NCI-H2171 treated with DMSO at 0.1 percent for 48 hours (cell line): ENCODE measurements around the gene RASL10B.
A peak's percentile ranks its signal among the peaks of the same experiment; 100 is the strongest.

Experiments used
- DNase-seq: peaks from one replicate; lab custom pipeline; 2025; lab: John Stamatoyannopoulos, UW

RASL10B gene

DNA sequence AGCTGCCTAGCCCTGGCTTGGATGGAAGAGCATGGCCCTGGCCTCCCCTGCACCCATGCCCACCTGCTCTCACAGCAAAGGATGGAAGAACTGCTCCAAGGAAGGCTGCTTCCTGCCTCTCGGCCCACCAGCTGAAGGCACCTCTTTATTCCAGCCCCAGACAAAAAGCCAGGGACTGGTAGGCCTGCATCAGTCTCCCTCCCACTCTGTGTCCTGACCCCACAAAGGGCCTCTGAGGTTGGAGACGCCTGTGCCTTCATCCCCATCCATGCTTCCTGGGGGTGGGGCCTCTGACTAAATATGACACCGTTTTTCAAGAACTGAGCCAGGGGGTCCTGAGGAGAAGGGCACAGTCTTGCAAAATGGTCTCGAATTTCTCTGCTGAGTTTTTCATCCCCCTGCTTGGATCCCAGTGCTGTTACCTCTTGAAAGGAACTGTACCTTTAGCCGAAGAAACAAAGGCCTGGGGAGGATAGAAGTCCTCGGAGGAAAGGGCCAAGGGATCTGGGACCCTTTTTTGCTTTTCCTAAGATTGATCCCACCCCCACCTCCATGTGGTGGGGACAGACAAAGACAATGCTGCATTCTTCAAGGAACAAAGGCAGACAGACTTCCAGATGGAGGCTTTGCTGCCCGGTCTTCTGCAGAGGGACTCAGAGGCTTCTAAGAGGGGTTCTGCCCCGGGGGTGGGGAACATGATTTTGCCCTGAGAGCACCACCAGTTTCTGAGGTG lies 34.5 kb downstream of the RASL10B start:
- DNase-seq, result no peak

DNA sequence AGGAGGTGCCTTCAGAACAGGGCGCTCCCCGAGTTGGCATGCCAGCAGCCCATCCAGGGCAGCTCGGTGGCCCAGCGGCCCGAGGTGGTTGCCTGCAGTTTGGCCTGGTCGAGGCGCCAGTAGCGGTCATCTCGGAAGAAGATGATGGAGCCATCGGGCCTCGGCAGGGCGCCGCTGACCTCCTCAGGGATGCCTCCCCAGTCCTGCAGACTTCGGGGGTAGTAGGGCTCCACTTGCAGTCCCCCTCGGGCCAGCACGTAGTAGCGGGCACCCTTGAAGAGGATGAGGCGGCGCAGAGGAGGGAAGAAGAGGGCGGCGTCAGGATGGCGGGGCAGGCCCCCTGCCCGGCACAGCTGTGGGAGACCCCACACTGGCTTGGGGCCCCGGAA lies 35.0 kb downstream of the RASL10B start:
- no peak for DNase-seq

DNA sequence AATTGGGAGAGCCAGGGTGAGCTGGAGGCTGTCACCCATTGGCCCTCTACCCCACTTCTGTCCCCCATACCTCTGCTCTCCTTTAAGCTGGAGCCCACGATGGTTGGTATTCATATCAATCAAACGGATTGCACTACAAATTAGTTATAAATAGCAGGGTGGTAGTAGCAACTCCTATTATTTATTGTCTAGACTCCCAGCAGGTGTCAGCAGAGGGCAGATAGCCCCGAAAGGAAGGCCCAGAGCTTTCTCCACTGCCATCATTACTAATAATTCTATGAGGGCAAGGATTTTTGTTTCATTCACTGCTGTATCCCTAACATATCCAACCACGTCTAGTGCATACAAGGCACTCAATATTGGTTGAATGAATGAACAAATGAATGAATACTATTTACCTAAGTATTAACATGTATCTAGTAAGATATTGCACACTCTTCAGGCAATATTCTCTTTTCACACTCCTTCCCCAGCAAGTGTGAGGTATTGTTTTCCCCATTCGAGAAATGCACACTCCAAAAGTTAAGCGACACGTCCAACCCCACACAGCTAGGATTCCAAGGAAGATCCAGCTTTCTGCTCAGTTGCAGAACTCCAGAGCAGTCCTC lies 35.6 kb downstream of the RASL10B start:
- peak; percentile 30 for DNase-seq

DNA sequence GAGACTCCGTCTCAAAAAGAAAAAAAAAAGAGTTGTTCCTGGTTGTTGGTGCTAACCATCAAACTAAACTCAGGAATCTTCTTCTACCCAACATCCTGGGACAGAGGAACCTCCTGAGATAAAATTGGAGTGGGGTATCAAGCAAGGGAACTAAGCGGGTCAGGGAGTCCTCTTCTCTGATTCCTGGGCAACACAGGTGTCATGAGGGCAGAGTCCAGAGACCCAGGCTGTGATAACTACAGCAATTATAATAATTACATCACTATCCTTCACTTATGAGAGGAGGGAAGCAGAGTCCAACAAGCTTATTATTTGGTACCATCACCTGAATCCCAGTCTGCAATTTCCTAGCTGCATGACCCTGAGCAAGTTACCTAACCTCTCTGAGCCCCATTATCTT lies 37.4 kb downstream of the RASL10B start:
- no peak for DNase-seq

DNA sequence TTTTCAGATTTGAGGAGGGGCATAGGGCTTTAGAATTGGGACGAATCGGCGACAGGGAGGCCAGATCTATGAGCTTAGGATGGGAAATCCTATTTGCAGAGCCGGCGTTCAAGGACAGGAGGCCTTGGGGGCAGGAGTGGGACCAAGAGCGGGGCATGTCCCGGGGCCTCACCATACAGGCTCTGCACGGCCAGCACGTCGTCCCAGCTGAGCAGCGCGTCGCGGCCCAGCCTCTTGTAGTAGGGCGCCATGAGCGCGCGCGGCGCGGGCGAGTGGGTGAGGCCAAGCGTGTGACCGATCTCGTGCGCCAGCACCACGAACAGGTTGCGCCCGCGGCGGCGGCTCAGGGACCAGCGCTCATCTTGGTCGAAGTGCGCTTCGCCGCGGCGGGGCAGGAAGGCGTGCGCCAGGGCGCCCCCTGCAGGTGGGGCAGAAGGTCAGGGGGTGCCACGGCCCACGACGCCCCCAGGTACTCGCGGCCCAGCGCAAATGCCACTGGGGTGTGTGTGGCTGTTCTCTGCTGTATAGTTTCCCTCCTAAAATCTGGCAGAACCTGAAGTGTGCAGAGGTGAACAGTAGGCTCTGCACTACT lies 38.6 kb downstream of the RASL10B start:
- DNase-seq, result no peak

DNA sequence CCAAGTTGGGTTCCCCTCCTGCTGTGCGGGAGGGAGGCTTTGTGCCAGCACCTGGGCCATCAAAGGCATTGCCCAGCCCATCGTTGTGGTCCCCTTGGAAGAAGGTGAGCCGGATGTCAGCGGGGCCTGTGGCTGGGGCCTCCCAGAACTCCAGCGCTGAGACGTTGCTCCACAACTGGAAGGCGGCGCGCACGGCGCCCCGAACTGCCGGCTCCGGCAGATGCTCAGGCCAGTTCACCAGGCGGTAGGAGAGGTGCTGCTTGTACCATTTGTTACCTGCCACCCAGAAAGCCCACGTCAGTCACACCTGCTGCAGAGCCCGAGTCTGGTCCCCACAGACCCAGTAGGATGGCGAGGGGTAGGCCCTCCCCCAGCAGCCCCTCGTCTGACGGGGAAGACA lies 41.7 kb downstream of the RASL10B start:
- DNase-seq, result no peak

DNA sequence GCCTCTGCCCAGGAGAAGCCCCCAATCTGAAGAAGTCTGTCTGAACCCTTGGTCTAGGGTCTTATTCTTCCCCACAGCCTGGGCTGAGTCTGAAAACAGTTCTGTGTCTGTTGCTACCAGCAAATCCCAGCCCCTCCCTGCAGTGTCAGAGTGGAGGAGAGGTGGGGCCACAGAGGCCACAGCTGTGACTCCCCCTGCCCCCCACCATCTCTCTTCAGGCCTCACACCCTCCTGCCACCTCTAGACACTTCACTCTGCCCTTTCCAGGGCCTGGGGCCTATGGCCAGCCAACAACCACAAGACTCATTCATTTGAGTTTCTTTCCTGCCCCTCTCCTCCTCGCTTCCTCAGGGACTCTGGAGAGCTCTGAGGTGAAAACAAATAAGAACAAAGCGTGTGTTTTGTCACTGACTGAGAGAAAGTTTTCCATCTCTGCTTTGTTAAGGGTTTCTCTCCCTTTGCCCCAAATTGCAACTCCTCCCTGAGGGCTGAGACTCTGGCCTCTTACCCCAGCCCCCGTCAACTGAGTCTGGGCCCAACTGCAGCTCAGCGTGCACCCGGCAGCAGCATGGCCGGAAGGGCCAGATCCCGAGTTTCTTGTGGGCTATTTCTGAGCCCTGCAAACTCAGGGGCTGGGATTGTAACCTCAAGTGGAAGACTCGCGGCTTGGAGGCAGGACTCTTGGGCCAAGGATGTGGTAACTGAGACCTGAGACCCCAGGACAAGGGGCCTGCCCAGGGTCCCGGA lies 42.4 kb downstream of the RASL10B start:
- DNase-seq, result no peak

DNA sequence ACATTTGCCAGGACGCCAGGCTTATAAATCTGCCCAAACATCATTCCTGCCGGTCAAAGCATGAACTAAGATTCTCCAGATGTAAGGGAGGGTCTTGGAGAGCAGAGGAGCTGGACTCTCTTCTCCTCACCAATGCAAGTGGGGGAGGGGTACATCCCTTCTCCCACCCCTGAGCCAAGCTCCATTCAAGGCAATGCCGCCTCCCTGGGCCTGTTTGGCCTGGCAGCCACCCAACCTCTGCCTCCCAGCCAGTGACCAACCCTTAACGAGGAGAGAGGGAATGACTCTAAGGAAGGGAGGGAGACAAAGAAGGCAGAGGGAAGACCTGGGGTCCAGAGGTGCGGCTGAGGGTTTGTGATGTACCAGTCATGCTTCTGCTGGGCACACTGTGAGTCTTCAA lies 43.1 kb downstream of the RASL10B start:
- no peak for DNase-seq

DNA sequence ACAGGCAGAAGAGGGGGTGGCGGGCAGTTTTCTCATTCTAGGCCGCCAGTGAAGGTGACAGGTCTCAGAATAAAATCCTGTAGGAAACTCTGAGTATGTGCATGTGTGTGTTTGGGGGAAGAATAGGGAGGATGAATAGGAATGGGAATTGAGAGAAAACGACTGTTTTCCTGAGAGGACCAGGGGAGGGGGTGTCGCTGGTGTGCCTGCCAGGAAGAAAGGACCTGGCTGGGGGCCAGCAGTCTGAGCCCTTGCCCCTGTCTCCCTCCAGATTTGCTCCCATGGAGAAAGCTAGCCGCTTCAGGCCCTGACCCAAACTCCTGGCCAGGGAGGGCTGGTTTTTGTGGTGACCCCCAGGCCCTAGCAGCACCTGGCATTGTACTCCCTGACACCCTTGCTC lies 43.6 kb downstream of the RASL10B start:
- no peak for DNase-seq

DNA sequence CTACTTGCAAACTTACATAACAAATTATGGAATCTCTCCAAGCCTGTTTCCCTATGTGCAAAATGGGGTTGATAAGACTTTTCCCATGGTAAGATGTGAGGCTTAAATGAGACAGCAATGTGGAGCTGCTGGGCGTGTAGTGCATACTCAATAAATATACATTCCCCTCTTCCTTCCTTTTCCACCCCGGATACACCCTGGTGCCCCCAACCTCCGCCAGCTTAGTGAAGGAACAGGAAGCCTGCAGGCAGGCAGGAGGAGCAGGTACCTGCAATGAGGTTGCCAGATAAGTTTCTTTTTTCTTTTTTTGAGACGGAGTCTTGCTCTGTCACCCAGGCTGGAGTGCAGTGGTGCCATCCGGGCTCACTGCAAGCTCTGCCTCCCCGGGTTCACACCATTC lies 44.1 kb downstream of the RASL10B start:
- DNase-seq, result no peak

DNA sequence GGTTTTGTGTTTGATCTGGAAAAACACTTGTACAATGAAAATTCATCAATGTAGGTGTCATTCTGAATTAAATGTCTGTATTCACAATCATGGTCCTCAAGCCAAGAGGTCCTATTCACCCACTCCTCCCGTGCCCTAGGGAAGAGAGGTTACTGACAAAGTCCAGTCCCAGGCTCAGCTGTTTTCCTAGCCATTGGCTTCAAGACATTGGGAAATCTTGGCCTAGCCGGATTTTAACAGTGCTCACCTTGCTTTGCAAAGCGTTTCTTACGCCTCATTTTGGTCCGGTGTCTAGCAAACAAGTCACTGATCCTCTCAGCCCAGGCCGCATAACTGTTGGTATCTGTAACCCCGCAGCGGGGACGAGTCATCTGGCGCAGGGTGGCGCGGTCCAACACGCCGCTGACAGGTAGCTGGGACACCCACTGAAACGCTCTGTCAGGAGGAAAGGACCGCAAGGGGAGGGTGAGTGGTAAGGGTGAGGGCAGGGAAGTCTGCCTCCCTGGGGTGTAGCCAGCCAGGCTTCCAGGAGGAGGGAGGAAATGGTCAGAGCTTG lies 47.3 kb downstream of the RASL10B start:
- DNase-seq, result no peak

DNA sequence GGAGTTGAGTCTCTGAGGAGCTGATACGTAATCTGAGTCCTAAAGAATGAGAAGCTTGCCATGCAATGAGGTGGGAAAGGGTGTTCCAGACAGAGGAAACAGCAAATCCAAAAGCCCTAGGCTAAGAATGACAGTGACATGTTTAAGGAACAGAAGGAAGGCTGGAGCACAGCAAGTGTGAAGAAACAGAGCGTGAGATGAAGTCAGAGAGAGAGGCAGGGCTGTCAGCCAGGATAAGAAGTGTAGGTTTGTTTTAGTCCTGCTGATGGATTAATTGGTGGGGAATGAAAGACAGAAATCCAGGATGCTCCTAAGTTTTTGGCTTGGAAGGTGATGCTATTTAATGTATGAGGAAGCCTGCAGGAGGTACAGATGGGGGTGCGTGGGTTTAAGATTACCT lies 49.5 kb downstream of the RASL10B start:
- DNase-seq, result no peak

DNA sequence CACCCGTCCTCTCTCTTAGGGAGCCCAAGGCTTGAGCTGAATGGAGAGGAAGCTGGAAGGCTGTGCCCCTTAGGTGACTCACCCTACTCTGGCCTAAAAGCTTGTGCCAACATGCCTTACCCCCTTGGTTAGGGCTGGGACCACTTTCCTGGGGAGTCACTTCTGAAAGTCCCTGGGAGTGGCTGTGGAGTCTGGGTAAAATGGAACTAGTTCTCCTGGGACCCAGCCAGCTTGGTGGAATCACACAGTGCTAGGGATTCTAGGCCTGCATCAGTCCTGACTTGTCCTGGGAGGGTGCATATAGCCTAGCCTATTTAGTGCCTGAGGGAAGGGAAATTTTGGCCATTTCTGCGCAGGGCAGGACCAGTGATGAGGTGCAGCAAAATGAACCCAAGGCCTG lies 53.5 kb downstream of the RASL10B start:
- DNase-seq, result no peak

DNA sequence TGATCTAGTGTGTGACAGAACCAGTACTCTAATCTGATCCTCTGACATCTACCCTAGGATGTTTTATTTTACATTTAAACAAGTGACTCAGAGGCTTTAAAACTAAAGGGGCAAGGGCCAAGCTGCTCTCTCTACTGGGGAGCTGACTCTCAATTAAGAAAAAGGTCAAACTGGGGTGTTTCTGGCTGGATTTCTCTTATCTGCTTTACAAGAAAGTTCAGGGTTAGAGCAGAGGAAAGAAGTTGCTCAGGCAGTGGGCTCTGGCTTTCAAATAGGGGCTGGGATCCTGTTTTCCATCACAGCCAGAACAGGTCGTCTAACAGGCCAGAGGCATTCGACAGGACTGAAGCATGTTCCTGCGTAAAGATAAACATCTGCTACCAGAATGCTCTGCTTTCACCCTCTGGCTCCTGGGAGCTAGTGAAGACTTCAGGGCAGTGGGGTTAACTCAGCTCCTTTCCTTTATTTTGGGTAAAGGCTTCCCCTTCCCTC lies 55.5 kb downstream of the RASL10B start:
- peak; percentile 17 for DNase-seq

DNA sequence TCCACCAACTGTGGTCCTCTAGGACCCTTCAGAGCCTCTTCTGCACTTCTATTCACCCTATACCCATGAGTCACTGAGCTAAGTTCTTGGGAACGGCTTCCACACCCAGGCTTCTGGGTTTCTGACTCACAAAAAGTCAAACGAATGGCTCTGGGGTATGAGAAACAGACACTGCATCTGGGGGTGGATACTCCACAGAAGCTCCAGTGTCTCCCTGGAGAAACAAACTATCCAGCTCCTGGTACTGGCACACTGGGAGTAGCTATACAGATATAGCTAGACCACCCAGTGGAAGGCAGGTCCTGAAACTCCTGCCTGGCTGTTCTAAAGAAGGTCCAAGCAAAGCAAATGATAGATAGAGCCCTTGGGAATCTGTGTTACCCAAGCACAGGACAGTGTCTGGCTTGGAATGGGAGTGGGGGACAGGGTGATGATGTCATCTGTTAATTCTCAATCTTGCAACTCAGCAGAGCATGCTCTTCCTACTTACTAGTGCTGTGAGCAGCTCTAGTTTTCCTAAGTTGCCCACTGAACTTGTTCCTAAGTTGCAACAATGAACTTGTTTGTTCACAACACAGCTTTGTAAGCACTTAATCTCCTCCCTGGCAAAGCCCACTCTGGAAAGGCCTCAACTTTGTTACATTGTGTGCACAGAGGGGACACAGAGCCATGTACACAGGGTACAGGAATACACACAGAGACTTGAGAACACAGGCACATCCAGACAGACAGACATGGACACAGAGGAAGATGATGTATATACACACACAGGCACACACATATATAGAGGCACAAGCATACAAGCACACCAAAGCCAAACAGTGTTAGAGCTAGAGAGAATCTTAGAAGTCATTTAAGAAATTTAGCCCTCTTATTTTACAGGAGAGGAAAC lies 57.3 kb downstream of the RASL10B start:
- no peak for DNase-seq

DNA sequence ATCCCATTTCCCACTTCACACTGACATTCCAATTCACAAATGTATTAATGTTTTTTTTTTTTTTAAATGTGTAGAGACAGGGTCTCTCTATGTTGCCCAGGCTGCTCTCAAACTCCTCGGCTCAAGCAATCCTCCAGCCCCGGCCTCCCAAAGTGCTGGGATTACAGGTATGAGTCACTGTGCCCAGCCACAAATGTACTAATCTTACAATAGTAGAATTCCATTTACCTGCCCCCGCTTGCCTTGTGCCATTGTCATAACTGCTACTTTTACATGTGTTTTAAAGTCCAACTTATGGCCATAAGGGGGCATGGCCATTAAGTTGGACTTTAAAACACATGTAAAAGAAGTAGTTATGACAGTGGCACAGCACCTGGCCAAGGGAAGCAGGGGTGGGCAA lies 59.4 kb downstream of the RASL10B start:
- DNase-seq, result no peak

DNA sequence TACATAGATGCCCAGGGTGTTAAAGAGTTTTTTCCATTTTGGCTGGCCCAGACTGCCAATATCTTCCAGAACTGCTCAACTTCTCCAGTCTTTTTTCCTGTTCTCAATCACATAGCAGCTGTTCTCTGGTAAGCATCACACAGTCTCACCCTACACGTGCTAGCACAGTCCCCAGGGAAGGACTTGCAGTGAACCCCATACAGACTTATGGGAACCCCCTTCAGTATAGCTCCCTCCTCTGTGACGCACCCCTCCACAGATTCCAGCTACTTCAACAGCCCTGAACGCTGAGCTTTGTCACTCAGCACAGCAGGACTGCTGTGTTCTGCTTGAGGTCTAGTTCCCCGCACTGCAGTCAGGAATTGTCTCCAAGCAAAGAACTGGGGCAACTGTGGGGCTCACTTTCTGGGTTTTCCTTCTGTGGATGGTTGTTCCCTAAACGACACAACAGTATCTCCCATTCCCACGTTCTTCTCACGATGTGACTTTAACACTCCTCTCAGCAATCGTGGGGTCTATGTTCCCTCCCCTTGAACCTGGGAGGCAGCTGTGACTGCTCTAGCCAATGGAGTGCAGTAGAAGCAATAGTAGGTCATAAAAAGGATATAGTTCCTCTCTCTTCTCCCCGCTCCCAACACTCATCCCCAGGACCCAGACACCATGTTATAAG lies 60.4 kb downstream of the RASL10B start:
- no peak for DNase-seq
